HG02870 (cell line): ENCODE data around the gene PIMREG.

ENCODE experiments used
- ATAC-seq: cut with Tn5 transposase; IDR thresholded peaks from one replicate; pipeline ENCODE4 v1.9.1; 2021; ENCODE audit warnings: mild to moderate bottlenecking, moderate library complexity; ENCODE audit not compliant: unreplicated experiment

PIMREG gene, protein sequence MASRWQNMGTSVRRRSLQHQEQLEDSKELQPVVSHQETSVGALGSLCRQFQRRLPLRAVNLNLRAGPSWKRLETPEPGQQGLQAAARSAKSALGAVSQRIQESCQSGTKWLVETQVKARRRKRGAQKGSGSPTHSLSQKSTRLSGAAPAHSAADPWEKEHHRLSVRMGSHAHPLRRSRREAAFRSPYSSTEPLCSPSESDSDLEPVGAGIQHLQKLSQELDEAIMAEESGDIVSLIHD

DNA sequence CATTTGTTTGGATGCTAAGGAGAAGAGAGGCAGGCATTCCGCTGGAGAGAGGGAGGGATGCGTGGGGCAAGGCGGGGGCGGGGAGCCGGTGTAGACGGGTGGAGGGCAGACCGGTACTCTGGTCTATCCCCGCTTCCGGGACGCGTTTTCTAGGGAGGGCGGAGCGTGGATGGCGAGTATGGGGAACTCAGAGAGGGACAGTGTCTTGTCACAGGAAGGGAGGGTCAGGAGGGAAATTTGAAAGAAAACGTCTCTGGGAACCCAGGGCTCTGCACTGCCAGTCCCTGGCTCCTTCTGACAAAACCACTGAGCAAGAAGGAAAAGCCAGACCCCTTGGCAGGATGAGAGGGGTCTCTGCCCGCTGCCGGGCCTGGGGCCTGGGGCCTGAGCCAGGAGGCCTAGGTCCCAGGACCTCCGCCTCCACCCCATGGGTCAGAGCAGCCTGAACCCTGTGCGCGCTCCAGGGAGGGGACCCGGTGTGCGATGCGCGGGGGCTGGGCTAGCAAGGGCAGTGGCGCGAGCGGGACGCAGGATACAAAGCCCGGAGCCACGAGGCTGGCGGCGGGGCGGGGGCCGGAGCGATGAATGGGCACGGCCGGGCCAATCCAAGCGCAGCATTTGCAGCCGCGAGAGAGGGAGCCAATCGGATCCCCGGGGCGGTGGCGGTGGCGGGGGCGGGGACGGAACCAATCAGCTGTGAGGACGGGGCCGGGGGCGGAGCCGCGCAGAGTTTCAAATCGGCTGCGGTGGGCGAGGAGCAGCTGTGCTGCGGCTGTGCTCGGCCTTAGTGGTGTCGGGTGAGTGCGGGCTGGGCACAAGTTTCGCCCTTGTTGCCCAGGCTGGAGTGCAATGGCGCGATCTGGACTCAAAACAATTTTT, at the start of gene PIMREG:
TSS of gene PIMREG (plus strand) at position 764 of the 879 bp plus-strand sequence. CDS start 656 bp downstream, outside the sequence.
- peak; percentile 77 for ATAC-seq

DNA sequence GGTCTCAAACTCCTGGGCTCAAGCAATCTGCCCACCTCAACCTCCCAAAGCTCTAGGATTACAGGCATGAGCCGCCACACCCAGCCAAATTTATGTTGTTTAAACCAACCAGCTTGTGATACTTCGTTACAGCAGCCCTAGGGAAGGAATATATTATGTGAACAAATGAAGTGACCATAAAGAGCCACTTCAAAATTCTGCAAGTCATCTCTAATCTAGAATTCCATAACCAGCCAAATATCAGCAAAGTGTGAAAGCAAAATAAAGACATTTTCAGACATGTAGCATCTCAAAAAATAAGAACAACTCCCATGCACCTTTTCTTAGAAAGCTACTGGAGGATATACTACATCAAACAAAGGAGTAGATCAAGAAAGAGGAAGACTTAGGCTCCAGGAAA, 45.3 kb upstream of the PIMREG start:
- no peak for ATAC-seq

DNA sequence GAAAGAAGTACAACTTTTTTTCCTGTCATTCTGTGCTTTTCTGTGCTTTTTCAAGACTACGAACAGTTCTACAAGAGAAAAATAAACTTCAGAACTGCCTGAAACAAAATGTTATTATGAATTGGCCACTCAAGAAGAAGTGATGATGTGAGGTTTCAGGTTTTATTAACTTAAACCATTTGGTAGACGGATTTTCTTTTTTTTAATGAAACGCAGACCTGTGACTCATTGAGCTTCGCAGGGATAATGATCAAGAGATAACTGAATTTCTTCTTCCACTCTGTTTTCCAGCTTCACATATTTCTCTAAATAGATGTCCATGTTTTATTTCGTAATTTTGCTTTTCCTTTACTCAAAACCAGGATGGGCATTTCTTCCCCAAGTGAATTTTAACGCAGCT, 42.0 kb upstream of the PIMREG start:
- no peak for ATAC-seq

DNA sequence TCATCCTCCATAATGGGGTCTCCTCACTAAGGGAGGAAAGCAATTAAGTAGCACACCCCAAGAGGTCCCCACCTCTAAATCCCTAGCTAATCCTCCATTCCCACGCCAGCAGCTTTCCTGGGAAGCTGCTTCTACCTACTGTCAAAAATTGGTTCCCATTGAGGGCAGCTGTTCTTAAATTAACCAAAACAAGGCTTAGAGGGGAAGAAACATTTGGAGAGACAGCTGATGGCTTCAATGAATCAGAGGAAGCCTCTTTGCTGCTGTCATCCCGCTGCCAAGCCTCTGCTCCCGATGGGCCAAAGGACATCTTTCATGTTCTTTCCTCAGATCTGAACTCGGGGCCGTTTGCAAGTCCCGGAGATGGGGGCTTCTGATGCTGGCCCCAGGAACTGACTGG, 36.0 kb upstream of the PIMREG start:
- no peak for ATAC-seq

DNA sequence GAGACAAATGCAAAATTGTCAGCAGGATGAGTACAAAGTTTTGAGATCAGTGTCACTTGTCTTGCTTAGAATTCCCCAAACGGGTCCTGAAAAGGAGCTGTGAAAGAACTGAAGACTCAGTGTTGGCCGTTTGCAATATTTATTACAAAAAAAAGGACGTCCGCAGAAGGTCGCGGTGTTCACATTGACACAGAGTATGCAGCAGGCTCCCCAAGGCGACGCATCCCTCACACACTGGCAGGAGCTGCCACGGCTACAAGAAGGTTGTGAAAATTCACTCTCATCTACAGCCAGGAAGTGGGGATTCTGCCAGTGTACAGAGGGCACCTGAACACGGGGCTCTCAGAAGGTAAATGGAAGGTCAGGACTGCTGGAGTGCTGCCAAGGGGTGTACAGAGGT, 35.5 kb upstream of the PIMREG start:
- no peak for ATAC-seq

DNA sequence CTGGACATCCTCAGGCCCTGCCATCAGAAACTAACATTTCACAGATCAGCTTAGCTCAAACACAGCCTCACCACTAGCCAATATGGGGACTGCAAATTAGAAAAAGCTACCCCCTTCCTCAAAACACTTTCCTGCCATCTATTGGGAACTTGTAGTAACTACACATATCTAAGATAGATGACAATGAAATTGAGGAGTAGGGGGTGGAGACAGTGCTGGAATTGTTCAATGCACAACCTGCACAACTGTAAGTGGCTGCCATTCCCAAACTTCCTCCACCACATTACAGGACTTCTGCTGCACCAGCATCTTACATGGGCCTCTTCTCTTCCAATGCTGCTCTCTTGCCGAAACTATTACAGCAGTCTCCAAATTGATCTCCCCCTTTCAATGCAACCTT, 31.2 kb upstream of the PIMREG start:
- ATAC-seq: no peak

DNA sequence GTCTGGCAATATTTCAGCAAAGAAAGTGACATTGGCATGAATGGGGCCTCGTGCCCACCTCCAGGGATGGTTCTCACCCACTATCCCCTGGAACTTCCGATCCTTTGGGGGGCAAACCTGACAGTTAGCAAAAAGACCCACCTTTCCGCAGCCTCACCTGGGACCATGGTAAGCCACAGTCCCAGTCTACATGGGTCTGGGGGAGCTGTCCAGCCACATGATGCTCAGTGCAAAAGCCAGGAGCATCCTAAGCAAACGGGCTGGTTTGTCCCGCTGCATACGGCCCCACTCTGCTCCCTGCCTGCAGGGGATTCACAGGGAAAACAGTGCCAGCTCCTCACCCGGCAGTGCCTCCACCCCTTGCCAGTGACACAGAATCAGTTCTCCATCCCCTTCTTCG, 28.6 kb upstream of the PIMREG start:
- no peak for ATAC-seq

DNA sequence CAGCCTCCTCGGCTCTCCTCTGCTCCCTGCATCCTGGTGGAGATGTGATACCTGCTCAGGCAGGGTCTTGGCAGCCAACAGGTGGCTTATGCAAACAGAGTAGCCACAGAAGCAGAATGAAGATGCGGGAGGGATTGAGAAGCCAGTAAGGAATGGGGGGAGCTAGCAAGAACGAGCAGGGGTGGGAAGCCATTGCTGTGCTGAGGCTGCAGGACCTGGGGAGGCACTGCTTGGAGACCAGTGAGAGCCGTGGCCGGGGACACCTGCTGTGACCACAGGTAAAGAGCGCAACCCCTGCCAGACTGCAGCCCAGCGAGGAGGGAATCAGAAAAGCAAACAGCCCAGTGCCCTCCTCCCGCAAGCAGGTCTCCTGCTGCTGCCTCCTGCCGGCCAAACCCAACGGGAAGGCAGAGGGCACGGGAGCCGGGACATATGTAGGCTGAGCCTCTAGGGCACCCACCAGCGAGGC, 24.0 kb upstream of the PIMREG start:
- ATAC-seq: no peak

DNA sequence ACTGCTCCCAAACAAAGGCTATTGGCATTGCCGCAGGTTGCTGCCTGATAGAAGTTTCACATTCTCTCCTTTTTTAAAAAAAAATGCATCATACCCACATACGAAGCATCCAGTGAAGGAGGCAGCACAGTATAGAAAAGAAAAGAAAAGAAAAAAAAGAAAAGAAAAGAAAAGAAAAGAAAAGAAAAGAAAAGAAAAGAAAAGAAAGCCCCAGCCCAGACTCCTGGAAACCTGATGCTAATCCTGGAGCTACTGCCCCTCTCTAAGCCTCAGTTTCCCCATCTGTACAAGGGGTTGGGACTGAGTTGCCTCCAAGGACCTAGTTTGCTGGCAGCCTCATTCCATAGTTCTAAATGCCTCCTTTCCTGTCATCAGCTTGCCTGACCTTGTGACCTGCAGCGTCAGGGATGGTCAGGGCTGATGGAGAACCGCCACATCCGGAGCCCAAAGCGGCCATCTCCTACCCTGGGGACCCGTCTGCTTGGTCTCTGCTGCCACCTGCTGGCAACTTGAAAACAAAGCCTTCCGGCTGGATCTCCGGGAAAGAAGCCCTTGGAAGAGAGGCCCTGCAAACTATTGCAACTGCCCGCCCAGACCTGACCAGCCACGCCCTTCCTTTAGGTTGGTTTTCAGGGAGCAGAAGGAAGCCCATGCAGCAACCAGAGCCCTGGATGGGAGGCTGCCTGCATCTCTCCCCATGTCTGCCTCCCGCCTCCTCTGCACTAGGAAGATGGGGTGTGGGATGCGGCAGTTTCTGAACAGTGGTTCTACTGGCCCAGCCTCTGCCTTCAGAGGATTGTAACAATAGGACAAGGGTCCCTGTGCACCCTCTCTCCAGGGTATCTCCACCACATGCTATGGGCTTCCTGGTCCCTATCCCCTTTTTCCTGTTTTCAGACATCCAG, 22.3 kb upstream of the PIMREG start:
- ATAC-seq: no peak

DNA sequence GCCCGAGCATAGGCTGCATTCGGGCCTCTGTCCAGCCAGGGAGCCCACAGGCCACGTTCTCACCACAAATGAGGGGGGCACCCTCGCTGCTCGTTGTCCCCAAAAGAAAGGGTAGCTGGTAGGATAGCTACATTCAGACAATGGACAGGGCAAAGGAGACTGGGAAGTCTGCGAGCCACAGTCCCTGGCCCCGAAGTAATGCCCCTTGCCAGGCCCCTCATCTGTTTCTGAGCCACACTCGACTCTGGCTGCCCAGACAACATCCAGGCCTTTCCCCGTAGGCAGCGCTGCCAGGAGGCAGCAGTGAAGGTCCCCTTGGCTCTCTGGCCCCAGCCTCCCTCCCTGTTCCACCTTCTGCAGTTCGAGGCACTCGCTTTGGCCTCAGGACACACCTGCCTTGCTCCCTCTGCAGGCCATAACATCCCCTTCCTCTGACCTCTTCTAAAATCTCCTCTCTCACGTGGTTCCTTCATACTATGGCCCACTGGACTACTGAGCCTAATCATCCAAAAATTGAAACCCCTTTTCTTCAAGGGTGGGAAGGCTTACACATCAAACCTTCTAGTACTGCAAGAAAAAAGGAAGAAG, 21.5 kb upstream of the PIMREG start:
- ATAC-seq: no peak

DNA sequence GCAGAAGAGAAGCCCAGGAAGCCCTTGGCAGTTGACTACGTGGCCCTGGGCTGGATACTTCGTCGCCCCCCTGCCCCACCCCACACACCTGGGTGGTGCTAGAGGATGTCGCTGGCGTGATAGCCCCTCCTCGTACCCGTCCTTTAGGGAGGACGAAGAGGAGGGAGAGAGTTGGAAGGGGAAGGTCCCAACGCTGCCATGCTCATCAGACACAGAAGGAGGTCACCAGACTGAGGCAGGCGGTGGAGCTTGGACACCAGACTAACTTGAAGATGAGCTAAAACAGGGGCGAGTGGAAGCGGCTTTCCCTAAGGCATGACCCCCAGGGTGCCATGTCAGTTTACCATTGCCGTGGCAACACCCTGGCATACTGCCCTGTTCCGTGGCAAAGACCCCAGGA, 20.3 kb upstream of the PIMREG start:
- ATAC-seq: no peak

DNA sequence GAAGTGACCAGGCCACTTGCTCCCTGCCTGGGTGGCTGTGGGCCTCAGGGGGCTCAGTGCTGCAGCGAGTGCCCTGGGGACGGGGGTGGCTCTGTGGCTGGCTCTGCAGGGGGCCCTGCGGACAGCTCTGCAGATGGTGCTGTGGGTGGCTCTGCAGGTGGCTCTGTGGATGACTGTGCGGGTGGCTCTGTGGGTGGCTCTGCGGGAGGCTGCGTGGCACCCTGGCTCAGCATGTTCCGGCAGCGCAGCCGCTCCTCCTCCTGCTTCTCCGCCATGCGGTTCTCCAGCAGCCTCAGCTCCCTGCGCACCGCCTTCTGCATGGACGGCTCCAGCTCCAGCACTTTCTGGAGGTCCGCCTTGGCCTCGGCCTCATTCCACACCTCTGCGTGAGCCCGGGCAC, 18.8 kb upstream of the PIMREG start:
- ATAC-seq: no peak

DNA sequence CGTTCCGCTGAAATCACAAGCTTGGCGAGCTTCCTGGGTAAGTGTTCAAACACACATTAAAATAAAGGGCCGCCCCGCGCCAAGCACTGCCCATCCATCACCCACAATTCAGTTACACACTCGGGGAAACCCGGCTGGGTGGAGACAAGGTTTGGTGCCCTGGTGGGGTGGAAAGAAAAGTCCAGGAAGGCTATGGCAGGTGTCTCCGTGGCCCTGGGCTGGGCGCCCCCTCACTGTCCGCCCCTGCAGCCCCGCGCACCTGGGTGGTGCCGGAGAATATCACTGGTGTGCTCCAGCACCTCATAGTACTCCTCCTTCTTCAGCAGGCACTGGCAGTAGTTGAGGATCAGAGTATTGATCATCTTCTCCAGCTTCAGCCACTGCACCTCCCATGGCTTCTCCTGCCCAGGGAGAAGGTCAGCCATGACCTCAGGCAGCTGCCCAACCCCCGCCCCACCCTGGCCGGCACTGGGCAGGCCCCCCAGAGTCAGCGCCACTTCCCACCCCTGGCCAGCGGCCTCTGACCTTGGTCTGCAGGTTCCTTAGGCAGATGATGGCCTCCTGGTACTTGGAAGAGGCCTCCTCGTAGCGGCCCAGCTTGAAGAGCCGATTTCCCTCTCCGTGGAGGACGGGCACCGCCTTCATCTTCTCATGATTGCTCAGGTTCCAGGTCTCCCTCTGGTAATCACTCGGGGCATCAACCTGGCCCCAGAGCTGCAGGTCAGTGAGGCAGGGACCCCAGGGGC, 17.7 kb upstream of the PIMREG start:
- ATAC-seq: no peak

DNA sequence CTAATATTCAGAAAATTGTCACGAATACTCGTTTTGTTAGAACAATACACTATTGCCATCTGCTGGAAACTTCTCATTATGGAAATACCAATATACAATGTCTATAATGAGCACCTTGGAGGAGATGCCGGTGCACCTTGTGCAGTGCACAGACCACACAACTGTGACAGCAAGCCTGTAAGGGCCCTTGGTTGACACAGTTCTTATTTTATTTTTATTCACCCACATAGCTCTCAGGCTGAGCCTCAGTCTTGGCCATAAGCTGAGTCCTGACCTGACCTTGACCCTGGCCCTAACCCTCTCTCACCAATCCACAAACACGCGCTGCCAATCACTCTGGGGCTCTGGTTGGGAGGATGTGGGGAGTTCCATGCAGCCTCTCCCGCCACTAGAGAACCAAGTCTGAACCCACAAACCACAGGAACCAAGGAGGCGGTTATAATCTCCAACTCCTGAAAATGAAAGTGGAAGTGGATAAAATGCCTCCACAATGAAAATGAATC, 16.9 kb upstream of the PIMREG start:
- no peak for ATAC-seq

DNA sequence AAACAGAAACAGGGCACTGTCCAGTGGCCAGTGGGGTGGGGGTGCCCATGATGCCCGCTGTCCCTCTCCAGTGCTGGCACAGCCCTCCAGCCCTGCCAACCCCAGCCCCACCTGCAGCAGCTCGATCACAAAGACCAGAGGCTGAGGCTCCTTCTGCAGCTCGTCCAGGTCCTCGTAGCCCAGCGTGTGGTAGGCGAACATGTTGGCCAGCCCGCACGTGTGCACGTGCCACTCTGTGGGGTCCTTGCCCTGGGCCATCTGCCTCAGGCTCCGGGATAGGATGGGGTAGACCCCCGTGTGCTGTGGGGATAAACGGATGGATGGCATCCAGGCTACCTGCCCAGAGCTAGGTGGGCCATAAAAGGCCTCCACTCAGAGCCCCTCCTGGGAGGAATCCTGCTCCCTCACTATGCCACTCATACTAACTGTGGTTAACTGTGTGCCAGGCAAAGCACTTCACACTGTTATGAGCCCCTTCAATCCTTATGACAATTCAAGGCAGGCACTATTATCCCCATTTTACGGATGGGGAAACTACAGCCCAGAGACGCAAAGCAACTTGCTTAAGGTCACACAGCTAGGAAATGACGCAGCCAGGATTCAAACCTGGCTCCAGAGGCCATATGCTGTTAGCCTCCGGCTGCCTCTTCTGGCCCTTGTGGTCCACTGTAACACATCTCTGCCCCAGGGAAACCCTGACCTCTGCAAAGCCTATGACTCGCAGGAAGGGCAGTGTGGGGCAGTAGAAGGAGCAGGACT, 15.9 kb upstream of the PIMREG start:
- no peak for ATAC-seq

DNA sequence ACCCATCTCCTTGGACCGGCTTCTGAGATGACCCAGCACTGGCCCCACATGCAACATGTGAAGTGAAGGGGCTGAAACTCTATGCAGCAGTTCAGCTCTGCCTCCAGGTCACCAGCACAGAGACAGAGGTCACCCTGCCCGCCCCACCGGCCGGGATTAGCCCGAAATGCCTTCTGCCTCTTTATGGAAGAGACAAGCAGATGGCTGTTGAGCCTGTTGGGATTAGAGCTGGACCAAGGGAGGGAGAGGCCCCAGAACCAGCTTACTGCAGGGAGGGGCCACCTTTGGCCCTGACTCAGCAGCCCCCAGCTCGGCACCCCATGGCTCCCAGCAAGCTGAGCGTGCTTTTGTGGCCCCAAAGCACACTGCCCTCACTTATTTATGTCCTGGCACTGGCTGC, 15.0 kb upstream of the PIMREG start:
- no peak for ATAC-seq

DNA sequence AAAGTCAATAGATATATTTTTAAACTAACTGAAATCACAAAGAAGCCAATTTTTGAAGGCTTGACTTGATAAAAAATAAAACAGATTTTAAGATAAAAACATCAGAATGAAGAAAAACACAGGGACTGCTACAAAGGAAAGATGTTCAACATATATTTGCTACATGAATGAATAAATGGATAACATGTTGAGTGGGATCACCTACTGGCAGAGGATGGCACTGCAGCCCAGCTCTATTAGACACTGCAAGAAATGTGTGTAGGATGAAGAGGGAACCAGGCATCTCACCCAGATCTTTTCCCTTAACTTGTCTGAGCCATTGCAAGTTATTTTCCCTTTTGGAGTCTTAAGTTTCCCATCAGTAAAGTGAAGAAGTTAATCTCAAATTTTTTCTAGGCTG, 13.5 kb upstream of the PIMREG start:
- ATAC-seq: no peak

DNA sequence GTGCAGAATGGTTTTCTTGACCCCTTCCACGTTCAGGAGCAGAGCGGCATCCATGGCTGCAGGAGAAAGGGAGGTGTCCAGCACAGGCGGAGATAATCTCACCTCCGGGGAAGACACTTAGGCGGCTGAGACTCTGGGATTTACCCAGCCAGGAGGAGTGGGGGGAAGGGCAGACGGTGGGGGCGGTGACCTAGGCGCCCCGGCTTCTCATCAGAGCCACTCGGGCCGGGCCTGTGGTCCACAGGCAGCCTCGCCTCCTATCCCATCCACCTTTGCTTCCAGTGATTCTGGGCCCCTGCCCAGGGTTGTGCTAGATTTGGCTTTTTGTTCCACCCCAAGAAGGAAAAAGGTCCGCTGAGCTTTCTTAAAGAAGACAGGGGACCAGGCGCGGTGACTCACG, 9.2 kb upstream of the PIMREG start, which contains the start of gene AIPL1:
TSS of gene AIPL1 (minus strand) at position 71 of the 400 bp plus-strand sequence. CDS start at position 54, 17 bp downstream.
- ATAC-seq: no peak

DNA sequence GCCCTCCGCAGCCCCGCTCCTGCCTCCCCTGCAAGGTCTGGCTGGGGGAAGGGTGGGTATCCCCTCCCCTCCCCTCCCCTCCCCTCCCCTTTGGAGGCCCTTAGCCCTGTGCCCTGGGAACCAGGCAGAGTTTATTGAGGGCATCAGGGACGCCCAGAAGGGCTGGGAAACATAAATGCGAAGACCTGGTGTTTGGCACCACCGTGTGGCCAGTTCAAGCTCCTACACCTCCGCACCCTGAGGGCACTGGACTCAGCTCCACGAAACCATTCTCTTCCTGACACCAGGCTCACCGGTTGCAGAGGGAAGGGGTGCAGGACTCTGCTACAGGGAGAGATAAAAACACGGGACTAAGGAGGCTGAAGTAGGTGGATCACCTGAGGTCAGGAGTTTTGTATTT, 8.3 kb upstream of the PIMREG start:
- no peak for ATAC-seq
